Uterine smooth muscle cell (primary cell): ENCODE data around the gene CLEC2A. TPM values are rescaled to one million over a fixed set of nuclear protein-coding genes. Genes with fewer than 3 reads are reported as not detected.

Source experiments
- total RNA-seq: library from RNA; depleted of rRNA; stranded (reverse); fragments of >200 nt; gene quantifications from 2 replicates; pipeline ENCODE4 v1.2.3, GENCODE V29; 2014

CLEC2A gene
- total RNA-seq: not detected in 2 replicates

GRCh38 chr12:9932270-9932669 lies at the start of gene CLEC2A:
CLEC2A (minus strand) TSS chr12:9932370; CDS start chr12:9932329, 41 bp downstream.

GRCh38 chr12:9971181-9971580 lies 39.0 kb upstream of the CLEC2A start, which contains the start of gene CLEC12A:
CLEC12A (plus strand) TSS chr12:9971409; CDS start chr12:9971597, 188 bp downstream.

GRCh38 chr12:9881246-9881645 lies 50.9 kb downstream of the CLEC2A start, which contains the start of gene KLRF2:
KLRF2 (plus strand) TSS chr12:9881489; CDS start chr12:9881596, 107 bp downstream.

GRCh38 chr12:9869307-9870161 lies 62.6 kb downstream of the CLEC2A start, which contains the start of gene CLEC2B:
CLEC2B (minus strand) TSS chr12:9869354.

Other genes with a start within 250 kb of the CLEC2A start
- gene CLECL1, start 199.3 kb downstream of the CLEC2A start, total RNA-seq: not detected in 2 replicates
- gene CD69, start 171.5 kb downstream of the CLEC2A start, total RNA-seq: 0.11 TPM in 1 of 2 replicates, not detected in the other
- gene KLRF1, start 104.9 kb downstream of the CLEC2A start, total RNA-seq: 0.25 TPM in 1 of 2 replicates, not detected in the other
- gene CLEC2B, start 63.0 kb downstream of the CLEC2A start, total RNA-seq: 13.9 and 15.0 TPM in 2 replicates
- gene KLRF2, start 50.9 kb downstream of the CLEC2A start, total RNA-seq: not detected in 2 replicates
- gene CLEC12A, start 39.0 kb upstream of the CLEC2A start, total RNA-seq: not detected in 2 replicates
- gene CLEC1B, start 66.8 kb upstream of the CLEC2A start, total RNA-seq: not detected in 2 replicates
- gene CLEC12B, start 78.3 kb upstream of the CLEC2A start, total RNA-seq: 0.12 TPM in 1 of 2 replicates, not detected in the other
- not detected in 2 replicates for gene CLEC9A, start 98.3 kb upstream of the CLEC2A start, total RNA-seq
- gene CLEC1A, start 166.6 kb upstream of the CLEC2A start, total RNA-seq: not detected in 2 replicates
- gene CLEC7A, start 197.8 kb upstream of the CLEC2A start, total RNA-seq: not detected in 2 replicates
- not detected in 2 replicates for gene OLR1, start 239.8 kb upstream of the CLEC2A start, total RNA-seq
- not detected in 2 replicates for gene TMEM52B, start 246.7 kb upstream of the CLEC2A start, total RNA-seq